WTC11 (cell line): ENCODE data around the gene HLA-DOB. TPM values are rescaled to one million over a fixed set of nuclear protein-coding genes. Genes with fewer than 3 reads are reported as not detected.

ENCODE experiments used
- ATAC-seq: fragments of 200-7000 bp; cut with Tn5 transposase; 2 replicates; pipeline ENCODE4 v1.10.0; 2021; ENCODE audit warnings: mild to moderate bottlenecking, moderate library complexity
- CTCF ChIA-PET: fragments of 300-600 bp; sonication (Branson Sonifier 250); formaldehyde crosslinking; loops from one replicate; lab custom pipeline; 2021; ENCODE audit warnings: antibody characterized with exemption; lab: Charles Lee
- POLR2A ChIA-PET: fragments of 350-600 bp; sonication (Branson Sonifier 250); formaldehyde crosslinking; loops from one replicate; lab custom pipeline; 2021; ENCODE audit warnings: antibody characterized with exemption; lab: Charles Lee
- DNase-seq: peaks from one replicate; pipeline ENCODE4 v3.0.0; 2021; ENCODE audit warnings: low spot score
- H3K27ac Mint-ChIP-seq: 2 replicates; pipeline ENCODE4 v1.8.0; 2021; ENCODE audit warnings: mixed read lengths
- H3K27me3 Mint-ChIP-seq: 2 replicates; pipeline ENCODE4 v1.8.0; 2021; ENCODE audit warnings: low read depth, mild to moderate bottlenecking, moderate library complexity, mixed read lengths
- H3K36me3 Mint-ChIP-seq: 2 replicates; pipeline ENCODE4 v1.8.0; 2021; ENCODE audit warnings: mixed read lengths
- H3K4me1 Mint-ChIP-seq: 2 replicates; pipeline ENCODE4 v1.8.0; 2022; ENCODE audit warnings: mixed read lengths
- H3K4me3 Mint-ChIP-seq: 2 replicates; pipeline ENCODE4 v1.8.0; 2021; ENCODE audit warnings: mild to moderate bottlenecking, moderate library complexity, mixed read lengths
- H3K9me3 Mint-ChIP-seq: 2 replicates; pipeline ENCODE4 v1.8.0; 2021; ENCODE audit warnings: mixed read lengths
- ATF6 ChIP-seq: sonication (generic); formaldehyde crosslinking; IDR thresholded peaks from 2 replicates; pipeline ENCODE4 v1.8.1; 2023; ENCODE audit warnings: mild to moderate bottlenecking, missing genetic modification reagents
- CREB1 ChIP-seq: sonication (generic); formaldehyde crosslinking; IDR thresholded peaks from 2 replicates; pipeline ENCODE4 v1.8.0; 2023; ENCODE audit warnings: mild to moderate bottlenecking, missing genetic modification reagents
- GABPB1 ChIP-seq: sonication (generic); formaldehyde crosslinking; IDR thresholded peaks from 2 replicates; pipeline ENCODE4 v1.8.1; 2023; ENCODE audit warnings: mild to moderate bottlenecking, missing genetic modification reagents
- GRHL2 ChIP-seq: fragments of 250-450 bp; sonication (Bioruptor Pico); IDR thresholded peaks from 2 replicates; pipeline ENCODE4 v1.8.0; 2022; ENCODE audit warnings: mild to moderate bottlenecking, moderate library complexity; ENCODE audit not compliant: insufficient replicate concordance, severe bottlenecking
- HMGA2 ChIP-seq: fragments of 250-450 bp; sonication (Bioruptor Pico); IDR thresholded peaks from 2 replicates; pipeline ENCODE4 v1.4.0; 2021; ENCODE audit warnings: mild to moderate bottlenecking, moderate library complexity
- IRF2 ChIP-seq: sonication (generic); formaldehyde crosslinking; IDR thresholded peaks from 2 replicates; pipeline ENCODE4 v1.8.0; 2022; ENCODE audit warnings: low read depth, missing genetic modification reagents, borderline replicate concordance
- OVOL2 ChIP-seq: fragments of 250-450 bp; sonication (Bioruptor Pico); IDR thresholded peaks from 2 replicates; pipeline ENCODE4 v1.9.0; 2021; ENCODE audit warnings: mild to moderate bottlenecking, borderline replicate concordance
- ZNF121 ChIP-seq: sonication (generic); formaldehyde crosslinking; IDR thresholded peaks from 2 replicates; pipeline ENCODE4 v1.8.0; 2023; ENCODE audit warnings: missing genetic modification reagents
- ZNF232 ChIP-seq: sonication (generic); formaldehyde crosslinking; IDR thresholded peaks from 2 replicates; pipeline ENCODE4 v1.8.0; 2022; ENCODE audit warnings: mild to moderate bottlenecking, missing genetic modification reagents
- ZNF317 ChIP-seq: sonication (generic); formaldehyde crosslinking; IDR thresholded peaks from 2 replicates; pipeline ENCODE4 v1.8.1; 2023; ENCODE audit warnings: low read depth, mild to moderate bottlenecking, moderate library complexity, missing genetic modification reagents, borderline replicate concordance
- ZNF416 ChIP-seq: fragments of 250-450 bp; sonication (Bioruptor Pico); IDR thresholded peaks from 2 replicates; pipeline ENCODE4 v1.9.0; 2021; ENCODE audit warnings: mild to moderate bottlenecking, inconsistent platforms
- total RNA-seq: library from RNA; stranded (reverse); gene quantifications from 3 replicates; pipeline ENCODE4 v1.2.3, GENCODE V29; 2021
- TF ChIP-seq, protein P1 (sequence below): sonication (generic); formaldehyde crosslinking; IDR thresholded peaks from 2 replicates; pipeline ENCODE4 v1.8.0; 2022; ENCODE audit warnings: mild to moderate bottlenecking, missing genetic modification reagents
- TF ChIP-seq, protein P2 (sequence below): fragments of 250-450 bp; sonication (Bioruptor Pico); IDR thresholded peaks from 2 replicates; pipeline ENCODE4 v1.9.0; 2021; ENCODE audit warnings: mild to moderate bottlenecking, borderline replicate concordance
- TF ChIP-seq, protein P3 (sequence below): sonication (generic); formaldehyde crosslinking; IDR thresholded peaks from 2 replicates; pipeline ENCODE4 v1.8.1; 2023; ENCODE audit warnings: mild to moderate bottlenecking, moderate library complexity, missing genetic modification reagents
- TF ChIP-seq, protein P4 (sequence below): sonication (generic); formaldehyde crosslinking; IDR thresholded peaks from 2 replicates; pipeline ENCODE4 v1.8.1; 2022; ENCODE audit warnings: mild to moderate bottlenecking, moderate library complexity, missing genetic modification reagents

Gene HLA-DOB
- total RNA-seq, 1 experiment from 2014 or later: 0.15 TPM

- no peak for TF ChIP-seq CREB1 (CRISPR knock-in tag)
These were observed 41.7 kb downstream of the HLA-DOB start (continued) for GRCh38 chr6:32775071-32775470.

- DNase-seq (no peak), ATAC-seq (no peak)
- ChIA-PET CTCF (no interaction called here), POLR2A (no interaction called here)
- TF ChIP-seq ZNF416 (CRISPR knock-in tag) (no peak), ZNF232 (no peak), GRHL2 (no peak), ZNF121 (CRISPR knock-in tag) (no peak), ZNF317 (CRISPR knock-in tag) (no peak), ATF6 (CRISPR knock-in tag) (no peak), OVOL2 (CRISPR knock-in tag) (no peak), IRF2 (CRISPR knock-in tag) (no peak), GABPB1 (CRISPR knock-in tag) (no peak), HMGA2 (CRISPR knock-in tag) (no peak)
- TF ChIP-seq, protein P1, sequence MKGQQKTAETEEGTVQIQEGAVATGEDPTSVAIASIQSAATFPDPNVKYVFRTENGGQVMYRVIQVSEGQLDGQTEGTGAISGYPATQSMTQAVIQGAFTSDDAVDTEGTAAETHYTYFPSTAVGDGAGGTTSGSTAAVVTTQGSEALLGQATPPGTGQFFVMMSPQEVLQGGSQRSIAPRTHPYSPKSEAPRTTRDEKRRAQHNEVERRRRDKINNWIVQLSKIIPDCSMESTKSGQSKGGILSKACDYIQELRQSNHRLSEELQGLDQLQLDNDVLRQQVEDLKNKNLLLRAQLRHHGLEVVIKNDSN: no peak
- TF ChIP-seq, protein P2, sequence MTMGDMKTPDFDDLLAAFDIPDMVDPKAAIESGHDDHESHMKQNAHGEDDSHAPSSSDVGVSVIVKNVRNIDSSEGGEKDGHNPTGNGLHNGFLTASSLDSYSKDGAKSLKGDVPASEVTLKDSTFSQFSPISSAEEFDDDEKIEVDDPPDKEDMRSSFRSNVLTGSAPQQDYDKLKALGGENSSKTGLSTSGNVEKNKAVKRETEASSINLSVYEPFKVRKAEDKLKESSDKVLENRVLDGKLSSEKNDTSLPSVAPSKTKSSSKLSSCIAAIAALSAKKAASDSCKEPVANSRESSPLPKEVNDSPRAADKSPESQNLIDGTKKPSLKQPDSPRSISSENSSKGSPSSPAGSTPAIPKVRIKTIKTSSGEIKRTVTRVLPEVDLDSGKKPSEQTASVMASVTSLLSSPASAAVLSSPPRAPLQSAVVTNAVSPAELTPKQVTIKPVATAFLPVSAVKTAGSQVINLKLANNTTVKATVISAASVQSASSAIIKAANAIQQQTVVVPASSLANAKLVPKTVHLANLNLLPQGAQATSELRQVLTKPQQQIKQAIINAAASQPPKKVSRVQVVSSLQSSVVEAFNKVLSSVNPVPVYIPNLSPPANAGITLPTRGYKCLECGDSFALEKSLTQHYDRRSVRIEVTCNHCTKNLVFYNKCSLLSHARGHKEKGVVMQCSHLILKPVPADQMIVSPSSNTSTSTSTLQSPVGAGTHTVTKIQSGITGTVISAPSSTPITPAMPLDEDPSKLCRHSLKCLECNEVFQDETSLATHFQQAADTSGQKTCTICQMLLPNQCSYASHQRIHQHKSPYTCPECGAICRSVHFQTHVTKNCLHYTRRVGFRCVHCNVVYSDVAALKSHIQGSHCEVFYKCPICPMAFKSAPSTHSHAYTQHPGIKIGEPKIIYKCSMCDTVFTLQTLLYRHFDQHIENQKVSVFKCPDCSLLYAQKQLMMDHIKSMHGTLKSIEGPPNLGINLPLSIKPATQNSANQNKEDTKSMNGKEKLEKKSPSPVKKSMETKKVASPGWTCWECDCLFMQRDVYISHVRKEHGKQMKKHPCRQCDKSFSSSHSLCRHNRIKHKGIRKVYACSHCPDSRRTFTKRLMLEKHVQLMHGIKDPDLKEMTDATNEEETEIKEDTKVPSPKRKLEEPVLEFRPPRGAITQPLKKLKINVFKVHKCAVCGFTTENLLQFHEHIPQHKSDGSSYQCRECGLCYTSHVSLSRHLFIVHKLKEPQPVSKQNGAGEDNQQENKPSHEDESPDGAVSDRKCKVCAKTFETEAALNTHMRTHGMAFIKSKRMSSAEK (CRISPR knock-in tag): no peak
- TF ChIP-seq, protein P3, sequence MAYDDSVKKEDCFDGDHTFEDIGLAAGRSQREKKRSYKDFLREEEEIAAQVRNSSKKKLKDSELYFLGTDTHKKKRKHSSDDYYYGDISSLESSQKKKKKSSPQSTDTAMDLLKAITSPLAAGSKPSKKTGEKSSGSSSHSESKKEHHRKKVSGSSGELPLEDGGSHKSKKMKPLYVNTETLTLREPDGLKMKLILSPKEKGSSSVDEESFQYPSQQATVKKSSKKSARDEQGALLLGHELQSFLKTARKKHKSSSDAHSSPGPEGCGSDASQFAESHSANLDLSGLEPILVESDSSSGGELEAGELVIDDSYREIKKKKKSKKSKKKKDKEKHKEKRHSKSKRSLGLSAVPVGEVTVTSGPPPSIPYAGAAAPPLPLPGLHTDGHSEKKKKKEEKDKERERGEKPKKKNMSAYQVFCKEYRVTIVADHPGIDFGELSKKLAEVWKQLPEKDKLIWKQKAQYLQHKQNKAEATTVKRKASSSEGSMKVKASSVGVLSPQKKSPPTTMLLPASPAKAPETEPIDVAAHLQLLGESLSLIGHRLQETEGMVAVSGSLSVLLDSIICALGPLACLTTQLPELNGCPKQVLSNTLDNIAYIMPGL: no peak
- TF ChIP-seq, protein P4, sequence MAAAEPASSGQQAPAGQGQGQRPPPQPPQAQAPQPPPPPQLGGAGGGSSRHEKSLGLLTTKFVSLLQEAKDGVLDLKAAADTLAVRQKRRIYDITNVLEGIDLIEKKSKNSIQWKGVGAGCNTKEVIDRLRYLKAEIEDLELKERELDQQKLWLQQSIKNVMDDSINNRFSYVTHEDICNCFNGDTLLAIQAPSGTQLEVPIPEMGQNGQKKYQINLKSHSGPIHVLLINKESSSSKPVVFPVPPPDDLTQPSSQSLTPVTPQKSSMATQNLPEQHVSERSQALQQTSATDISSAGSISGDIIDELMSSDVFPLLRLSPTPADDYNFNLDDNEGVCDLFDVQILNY (CRISPR knock-in tag): no peak
- Mint-ChIP-seq H3K4me3 (no peak overlapping the region), H3K4me1 (no peaks in the 10 kb centered on the region), H3K27ac (no peak overlapping the region), H3K36me3 (no peaks in the 10 kb centered on the region; the same call in 1 of the 2 replicates), H3K9me3 (peaks cover 26% of the 10 kb centered on the region), H3K27me3 (peaks cover 10% of the 10 kb centered on the region; the same call in 1 of the 2 replicates)
These were observed 42.4 kb downstream of the HLA-DOB start for GRCh38 chr6:32774426-32774825.
